ENCODE data around the gene RAB3D. TPM values are rescaled to one million over a fixed set of nuclear protein-coding genes. Genes with fewer than 3 reads are reported as not detected.

The RAB3D gene
- total and polyA plus RNA-seq, 4 donors = 1.1 to 10.2 (median 5.5) TPM

DNA sequence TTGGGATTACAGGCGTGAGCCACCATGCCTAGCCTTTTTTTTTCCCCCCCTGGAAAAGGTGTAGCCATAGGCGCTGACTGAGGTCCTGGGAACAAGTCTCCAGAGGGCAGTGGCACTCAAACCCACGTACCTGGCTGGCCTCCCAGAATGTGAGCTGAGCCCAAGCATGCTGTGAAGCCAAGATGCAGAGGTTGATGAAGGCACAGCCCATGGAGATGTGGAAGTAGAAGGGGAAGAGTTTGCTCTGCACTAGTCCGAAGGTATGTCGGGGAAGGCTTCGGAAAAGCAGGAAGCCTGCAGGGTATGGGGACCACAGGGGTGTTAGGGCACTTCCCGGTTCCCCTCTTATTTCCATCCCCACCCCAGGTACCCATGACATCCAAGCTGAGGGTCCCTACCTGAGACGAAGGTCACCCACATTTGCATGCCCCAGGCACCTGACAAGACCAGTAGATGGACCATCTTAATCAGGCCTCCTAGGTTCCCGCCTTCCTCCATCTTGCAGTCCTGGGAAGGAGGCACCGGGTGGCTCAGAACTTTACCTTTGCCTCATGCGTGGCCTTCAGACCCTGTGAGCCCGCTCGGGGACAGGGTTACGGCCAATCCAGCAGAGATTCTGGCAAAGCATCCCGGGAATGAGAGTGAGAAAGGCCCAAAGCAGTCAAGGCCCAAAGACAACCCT, 5.8 kb upstream of the RAB3D start:
- H3K4me3 ChIP-seq (ENCODE audit: low read depth in 1 of 3, low read length in 3 of 3) = peak overlapping the region; percentile 58 to 96 (median 84)
- no peak for DNase-seq (ENCODE audit: low spot score)
- no peaks in the 10 kb centered on the region for H3K9me3 ChIP-seq (ENCODE audit: control insufficient read depth in 4 of 4, low read length in 3 of 4)
- peak overlapping the region; percentile 74 to 83 for H3K27ac ChIP-seq (ENCODE audit: low read depth in 1 of 2, low read length in 2 of 2)
- peak overlapping the region in 1 of 2 donors; percentile 72 for H3K9ac ChIP-seq (ENCODE audit: low read depth in 1 of 2, low read length in 2 of 2)
- H3K36me3 ChIP-seq (ENCODE audit: control insufficient read depth in 4 of 4, insufficient read depth in 3 of 4, low read depth in 1 of 4, low read length in 3 of 4) = peaks cover 4 to 10% (median 4%) of the 10 kb centered on the region in 4 donors
- 35% methylated on average over 15 of the region's 15 CpGs for whole genome bisulfite sequencing
- TF ChIP-seq REST (IDR thresholded peaks at IDR 0.05) (no peak), HNF4G (IDR thresholded peaks at IDR 0.05) (no peak), YY1 (IDR thresholded peaks at IDR 0.05) (no peak), RAD21 (IDR thresholded peaks at IDR 0.05) (no peak), HNF4A (conservative IDR thresholded peaks at IDR 0.05) (no peak), NR2F2 (IDR thresholded peaks at IDR 0.05) (no peak), FOXA2 (IDR thresholded peaks at IDR 0.05) (no peak), JUND (IDR thresholded peaks at IDR 0.05) (no peak), RXRA (IDR thresholded peaks at IDR 0.05) (no peak), TAF1 (conservative IDR thresholded peaks at IDR 0.05) (no peak), GABPA (IDR thresholded peaks at IDR 0.05 in 1 of 2, conservative IDR thresholded peaks at IDR 0.05 in 1 of 2) (no peak), SP1 (IDR thresholded peaks at IDR 0.05) (no peak), EGR1 (IDR thresholded peaks at IDR 0.05; ENCODE audit: low read depth in 2 of 2) (no peak), CTCF (IDR thresholded peaks at IDR 0.05; ENCODE audit: low read depth, low read length, missing input control) (no peak), MAX (IDR thresholded peaks at IDR 0.05) (no peak), FOXA1 (IDR thresholded peaks at IDR 0.05) (no peak)
- TF ChIP-seq, protein P1, sequence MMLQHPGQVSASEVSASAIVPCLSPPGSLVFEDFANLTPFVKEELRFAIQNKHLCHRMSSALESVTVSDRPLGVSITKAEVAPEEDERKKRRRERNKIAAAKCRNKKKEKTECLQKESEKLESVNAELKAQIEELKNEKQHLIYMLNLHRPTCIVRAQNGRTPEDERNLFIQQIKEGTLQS (IDR thresholded peaks at IDR 0.05) = no peak
- TF ChIP-seq, protein P2, sequence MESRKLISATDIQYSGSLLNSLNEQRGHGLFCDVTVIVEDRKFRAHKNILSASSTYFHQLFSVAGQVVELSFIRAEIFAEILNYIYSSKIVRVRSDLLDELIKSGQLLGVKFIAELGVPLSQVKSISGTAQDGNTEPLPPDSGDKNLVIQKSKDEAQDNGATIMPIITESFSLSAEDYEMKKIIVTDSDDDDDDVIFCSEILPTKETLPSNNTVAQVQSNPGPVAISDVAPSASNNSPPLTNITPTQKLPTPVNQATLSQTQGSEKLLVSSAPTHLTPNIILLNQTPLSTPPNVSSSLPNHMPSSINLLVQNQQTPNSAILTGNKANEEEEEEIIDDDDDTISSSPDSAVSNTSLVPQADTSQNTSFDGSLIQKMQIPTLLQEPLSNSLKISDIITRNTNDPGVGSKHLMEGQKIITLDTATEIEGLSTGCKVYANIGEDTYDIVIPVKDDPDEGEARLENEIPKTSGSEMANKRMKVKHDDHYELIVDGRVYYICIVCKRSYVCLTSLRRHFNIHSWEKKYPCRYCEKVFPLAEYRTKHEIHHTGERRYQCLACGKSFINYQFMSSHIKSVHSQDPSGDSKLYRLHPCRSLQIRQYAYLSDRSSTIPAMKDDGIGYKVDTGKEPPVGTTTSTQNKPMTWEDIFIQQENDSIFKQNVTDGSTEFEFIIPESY (IDR thresholded peaks at IDR 0.05) = no peak
- H3K4me1 ChIP-seq (ENCODE audit: control insufficient read depth in 4 of 4, insufficient read depth in 4 of 4, low read length in 3 of 4) = peaks cover 0 to 27% (median 22%) of the 10 kb centered on the region in 4 donors
- H3K27me3 ChIP-seq (ENCODE audit: control insufficient read depth in 4 of 4, insufficient read depth in 4 of 4, low read length in 3 of 4) = no peaks in the 10 kb centered on the region

All from liver (tissue), 9 donors.